GM18502 (cell line): Measurements from ENCODE around the gene SPRR1A.

ENCODE experiments used
- ATAC-seq: cut with Tn5 transposase; IDR thresholded peaks from one replicate; pipeline ENCODE4 v1.9.1; 2021; ENCODE audit warnings: mild to moderate bottlenecking; ENCODE audit not compliant: unreplicated experiment, poor library complexity

Gene SPRR1A, protein sequence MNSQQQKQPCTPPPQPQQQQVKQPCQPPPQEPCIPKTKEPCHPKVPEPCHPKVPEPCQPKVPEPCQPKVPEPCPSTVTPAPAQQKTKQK

DNA sequence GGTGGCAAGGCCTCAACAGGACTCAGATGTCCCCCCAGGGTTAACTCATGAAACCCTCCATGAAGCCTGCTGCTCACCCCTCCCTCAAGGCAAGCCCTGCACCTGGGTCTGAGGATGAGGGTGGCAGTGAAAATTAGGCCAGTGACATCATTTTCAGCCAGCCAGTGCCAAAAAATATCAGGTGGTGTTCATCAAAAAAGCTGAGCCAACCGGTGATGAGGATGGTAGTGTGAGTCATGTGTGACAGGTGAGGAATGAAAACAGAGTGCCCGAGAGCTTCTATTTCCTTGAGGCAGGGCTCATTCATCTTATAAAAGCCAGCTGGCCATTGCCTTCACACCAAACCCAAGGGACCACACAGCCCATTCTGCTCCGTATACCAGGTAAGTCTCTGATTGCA, at the start of gene SPRR1A:
SPRR1A (plus strand) TSS at position 339 of the 400 bp plus-strand sequence. CDS start 1,150 bp downstream, outside the sequence.
- ATAC-seq, result no peak

DNA sequence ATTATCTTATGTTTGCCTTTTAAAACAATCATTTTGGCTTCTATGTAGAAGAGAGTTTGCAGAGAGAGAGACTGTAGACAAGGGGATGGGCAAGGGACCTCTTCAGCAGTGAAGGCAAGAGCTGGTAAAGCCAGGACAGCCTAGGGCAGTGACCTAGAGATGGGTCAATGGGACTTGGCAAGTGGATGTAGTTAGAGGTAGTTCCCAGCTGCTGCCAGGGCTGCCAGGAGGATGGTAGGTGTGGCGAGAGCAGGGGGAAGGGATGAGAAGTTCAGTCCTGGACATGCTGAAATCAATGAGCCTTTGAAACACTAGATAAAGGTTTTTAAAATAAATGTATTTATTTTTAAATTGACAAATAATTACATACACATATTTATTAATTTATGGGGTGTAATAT, 43.3 kb upstream of the SPRR1A start:
- no peak for ATAC-seq

DNA sequence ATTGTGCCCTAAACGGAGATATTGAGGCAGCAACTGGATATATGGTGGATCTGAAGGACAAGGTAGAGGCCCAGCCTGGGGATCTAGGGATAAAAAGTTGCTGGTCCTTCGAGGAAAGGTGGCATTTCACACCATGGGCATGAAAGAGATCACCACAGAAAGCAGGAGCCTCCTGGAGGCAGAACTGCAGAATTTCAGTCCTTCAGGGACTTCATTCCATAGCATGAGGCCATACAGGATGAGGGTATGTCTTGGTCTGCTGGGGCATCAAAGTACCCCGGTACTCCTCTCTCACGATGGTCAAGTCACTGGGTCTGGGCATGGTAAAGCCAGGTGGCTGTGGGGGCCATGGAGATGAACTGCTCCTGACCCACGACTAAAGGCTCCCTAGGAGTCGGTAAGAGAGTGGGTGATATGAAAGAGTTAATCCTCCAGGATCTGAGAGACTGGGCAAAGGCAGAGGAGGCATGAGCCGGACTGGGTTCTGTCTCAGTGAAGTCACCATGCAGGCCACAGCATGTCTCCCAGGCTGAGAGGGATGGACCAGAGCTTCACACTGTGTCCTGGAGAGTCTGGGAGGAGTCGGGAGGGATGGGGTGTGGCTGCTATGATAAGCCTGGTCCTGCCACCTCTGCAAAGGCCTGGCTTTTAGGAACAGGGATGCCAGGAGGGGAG, 42.7 kb upstream of the SPRR1A start:
- ATAC-seq, result no peak

DNA sequence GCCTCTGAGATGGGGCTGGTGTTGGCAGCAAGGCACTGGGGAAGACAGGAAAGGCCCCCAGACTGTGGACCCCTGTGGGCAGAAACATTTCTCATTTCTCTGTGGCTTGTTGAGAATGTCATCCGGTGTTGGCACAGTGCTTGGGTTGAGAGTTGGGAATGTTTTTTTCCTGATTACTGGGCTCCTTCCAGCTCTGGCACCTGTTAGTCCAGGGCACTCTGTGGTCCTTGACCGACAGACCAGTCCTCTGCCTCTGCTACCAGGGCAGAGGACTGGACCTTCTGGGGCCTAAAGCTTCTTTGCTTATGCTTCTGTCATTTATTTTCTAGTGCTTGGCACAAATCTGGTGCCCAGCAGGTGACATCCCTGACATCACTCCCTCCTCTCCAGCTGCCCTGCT, 41.7 kb upstream of the SPRR1A start:
- no peak for ATAC-seq

DNA sequence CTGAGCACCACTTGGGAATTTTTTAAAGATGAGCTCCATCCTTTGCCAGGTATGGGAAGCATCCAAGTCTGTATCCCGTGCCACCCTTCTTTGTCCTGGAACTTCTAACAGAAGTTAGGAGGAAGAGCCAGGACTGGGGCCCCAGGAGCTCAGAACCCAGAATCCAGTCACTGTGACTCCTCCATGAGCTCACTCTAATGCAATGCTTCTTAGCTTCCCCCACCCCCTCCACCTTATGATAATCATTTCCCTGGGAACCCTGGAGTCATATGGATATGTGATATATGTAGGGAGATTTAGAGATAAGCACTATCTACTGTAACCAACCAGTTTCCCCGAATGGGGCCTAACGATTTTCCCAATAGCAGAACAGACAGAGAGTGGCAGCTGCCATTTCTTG, 37.6 kb upstream of the SPRR1A start:
- ATAC-seq, result no peak

DNA sequence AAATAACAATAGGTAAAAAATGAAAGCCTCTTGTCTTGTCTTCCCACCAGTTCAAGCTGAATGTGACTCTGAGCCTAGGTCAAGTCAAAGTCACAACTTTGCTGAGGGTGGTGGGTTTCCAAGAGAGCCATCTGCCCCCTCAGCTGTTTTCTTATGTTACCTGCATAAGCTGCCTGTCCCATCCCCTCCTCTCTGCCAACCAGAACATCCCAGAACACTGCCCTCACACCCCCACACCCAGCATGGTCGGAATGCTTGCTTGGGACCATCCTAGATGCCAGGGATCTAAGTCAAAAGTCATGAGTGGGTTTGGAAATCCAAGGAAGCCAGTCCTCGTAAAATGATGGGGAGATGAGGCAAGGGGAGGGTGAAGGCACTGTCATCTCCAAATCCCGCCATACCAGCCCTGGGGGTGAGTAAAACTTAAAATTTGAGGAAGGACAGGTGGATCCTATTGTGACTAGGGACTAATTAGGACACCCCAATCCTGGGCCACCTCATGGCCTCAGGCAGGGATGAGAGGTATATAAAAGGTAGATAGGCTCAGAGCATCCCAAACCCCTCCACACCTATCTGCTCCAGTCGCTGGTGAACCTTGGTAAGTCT, 37.1 kb upstream of the SPRR1A start, which contains the start of gene SPRR5:
SPRR5 (plus strand) TSS at position 556 of the 606 bp plus-strand sequence. CDS start 1,349 bp downstream, outside the sequence.
- ATAC-seq, result no peak

DNA sequence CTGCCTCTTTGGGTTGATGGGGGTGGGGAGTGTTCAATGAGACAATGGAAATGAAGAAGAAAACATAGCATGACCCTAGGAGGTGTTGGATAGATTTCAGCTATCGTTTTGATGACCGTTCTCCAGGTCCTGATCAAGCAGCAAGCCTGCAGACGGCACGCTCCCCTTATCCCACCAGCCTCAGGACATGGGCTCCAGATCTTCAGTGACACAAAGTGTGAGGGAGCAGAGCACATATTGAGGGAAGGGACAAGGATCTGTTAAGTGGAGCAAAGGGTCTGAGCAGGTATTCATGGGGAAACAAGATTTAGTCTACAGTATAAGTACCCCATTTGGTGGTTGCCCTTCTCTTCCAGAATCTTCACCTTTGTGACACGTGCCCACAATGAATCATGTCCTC, 32.2 kb upstream of the SPRR1A start:
- no peak for ATAC-seq

DNA sequence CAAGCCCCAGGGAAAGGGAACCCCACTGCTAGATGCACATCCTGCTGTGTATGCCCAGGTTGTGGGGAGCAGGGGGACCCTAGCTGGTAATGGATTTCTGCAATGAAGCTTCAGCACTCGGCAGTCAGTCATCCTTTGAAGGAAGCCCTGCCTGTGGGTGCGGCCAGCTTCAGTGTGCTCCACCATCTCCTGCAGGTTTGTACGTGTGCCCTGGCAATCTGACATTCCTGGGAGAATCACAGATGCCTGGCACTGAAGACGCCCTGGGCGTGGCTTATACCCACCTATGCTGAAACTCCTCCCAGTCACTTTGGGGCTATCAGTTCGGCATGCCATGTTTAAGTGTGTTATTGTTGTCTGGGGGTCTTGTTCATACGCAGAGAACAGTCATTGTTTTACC, 30.1 kb upstream of the SPRR1A start:
- no peak for ATAC-seq

DNA sequence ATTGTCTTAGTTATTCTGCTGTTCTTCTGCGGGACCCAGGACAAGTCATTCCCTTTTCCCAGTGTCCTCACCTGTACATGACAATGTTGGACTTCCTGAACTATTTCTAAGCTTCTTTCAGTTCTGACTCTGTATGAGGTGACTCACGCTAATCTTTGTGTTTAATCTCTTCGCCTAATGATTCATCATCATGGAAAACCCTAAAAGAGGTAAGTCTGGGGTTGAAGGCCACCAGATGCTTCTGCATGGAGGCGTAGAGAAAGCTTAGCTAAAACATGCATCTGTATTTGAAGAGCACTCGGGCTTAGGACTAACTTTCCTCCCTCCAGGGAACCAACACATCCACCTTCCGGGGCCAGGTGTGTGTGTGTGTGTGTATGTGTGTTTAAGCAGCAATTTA, 29.4 kb upstream of the SPRR1A start:
- ATAC-seq, result no peak

DNA sequence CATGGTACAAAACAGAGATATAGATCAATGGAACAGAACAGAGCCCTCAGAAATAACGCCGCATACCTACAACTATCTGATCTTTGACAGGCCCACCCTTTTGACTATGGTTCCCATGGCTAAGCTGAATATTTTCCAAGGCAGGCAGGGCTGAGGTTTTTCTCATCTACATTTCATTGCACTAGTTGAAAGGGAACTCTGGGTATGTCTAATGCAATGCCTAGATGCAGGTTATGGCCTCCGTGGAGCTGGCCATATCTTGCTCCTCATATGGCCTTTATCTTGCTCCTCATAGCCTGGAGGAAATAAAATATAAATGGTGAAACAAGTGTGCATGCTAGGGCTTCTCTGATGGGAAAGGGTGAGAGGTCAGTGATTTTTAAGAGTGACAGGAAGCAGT, 26.3 kb upstream of the SPRR1A start:
- ATAC-seq, result no peak

DNA sequence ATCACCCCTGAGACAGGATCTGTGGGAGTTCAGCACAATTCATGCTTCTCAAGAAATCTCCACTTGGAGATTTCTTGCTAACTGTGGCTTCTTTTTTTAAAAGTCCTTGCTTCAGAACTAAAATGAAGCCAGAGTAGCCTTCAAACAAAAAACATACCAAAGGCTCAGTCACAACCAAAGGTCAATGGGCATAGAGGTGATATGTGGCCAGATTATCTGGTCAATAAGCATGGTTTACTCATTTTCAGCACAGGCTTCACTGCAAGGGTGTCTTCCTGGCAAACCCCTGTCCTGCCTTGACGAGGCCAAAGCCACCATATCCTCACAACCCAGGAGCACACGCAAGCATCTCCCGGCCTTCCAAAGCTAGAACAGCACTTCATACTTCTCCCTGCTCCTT, 24.6 kb upstream of the SPRR1A start:
- no peak for ATAC-seq

DNA sequence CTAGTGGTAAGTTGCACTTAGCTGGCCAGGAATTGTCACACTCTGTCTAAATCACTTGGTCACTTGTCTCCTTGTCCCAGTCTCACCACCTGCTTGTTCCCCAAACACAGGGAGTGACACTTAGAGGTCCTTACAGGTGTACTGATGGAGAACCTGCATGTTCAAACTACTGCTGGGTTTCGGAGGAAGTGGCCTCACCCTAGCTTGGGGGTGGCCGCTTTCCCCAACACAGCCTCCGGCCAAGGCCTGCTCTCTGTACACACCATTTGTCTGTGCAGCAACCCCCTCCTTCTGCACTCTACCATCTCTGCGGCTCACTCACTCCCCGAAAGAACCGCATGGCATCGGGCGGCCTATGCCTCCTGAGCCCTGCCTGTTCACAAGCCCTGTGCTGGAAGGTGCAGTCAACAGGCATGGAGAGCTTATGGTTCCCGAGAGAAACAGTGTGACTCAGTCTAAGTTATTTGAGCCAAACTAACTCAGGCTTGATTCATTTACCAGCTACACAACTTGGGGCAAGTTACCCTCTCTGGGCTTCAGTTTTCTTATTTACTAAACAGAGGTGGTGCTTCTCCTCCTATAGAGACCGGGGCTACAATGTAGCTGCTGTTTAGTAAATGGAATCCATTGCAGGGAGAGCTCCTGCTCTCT, 24.0 kb upstream of the SPRR1A start:
- ATAC-seq, result no peak

DNA sequence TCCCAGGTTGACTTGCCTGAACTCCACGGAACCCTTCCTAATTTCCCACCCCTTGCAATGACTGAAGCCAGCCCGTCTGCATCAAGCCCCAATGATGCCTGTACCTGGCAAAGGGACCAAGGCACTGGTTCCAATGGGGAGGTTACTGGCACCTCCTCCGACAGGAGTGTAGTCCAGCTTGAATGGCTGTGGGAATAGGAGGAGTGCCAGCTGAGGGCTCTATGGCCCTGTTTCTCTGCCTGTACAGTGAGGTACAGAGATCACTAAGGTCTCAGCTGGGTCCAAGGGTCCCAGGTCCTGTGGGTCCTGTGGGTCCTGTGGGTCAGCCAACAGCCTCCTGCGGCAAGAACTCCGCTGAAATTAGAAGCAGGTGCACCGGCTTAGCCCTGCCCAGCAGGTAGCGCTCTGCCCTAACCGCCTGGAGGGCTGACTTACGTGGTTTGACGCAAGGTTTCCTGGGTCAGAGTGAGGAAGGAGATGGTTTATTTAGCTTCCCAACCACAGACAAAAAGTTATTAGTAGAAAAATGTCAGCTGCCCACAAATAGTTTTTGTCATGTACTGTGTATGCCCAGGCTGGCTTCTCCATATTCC, 23.3 kb upstream of the SPRR1A start:
- ATAC-seq, result no peak

DNA sequence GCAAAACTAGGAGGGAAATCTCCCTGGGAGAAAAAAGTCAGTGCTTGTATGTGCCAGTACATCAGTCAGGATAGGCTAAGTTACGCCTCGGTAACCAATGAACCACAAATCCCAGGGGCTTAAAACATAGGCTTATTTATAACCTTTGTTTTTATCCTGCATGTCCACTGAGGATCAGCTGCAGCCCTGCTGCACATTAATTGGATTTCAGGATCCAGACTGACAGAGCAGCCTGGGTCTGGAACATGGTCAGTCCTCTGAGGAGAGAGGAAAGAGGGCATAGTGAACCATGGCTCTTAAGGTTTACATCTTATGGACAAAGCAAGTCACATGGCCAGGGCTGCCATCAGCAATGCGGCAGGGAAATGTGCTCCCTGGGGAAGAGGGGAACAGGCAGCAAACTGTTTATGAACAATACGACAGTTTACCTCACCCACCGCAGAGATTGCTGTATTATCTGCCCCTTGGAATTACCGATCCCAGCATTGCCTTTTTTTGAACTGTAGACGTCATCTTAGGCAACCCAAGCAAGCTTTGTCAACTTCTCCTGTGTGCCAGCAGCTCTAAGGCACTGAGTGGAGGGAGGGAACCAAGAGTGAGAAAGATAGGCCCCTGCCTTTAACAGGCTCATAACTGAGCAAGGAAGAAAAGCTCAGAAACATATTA, 22.5 kb upstream of the SPRR1A start:
- ATAC-seq, result no peak

DNA sequence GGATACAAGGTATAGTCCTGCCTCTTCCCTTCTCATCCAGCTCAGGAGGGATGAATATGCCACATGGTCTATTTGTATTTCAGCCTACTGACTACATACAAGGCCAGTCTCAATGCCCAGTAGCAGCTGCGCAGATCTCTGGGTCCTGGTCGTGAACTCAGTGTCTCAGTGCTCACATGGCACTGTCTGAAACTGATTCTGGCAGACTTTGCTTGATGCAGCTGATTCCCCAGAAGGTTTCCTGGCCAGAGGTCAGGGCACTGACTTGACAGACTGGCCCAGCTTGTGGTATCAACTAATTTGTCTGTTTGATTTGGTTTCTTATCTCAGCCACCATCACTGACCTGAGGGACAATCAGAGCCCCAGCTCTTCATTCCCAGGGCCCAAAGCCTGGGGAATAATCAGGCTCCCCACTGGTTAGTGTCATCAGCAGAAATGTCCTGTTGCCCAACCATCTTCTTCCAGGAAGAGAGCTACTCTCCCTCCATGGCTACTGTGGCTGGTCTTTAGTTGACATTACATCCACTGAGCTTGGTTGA, 20.9 kb upstream of the SPRR1A start:
- ATAC-seq, result no peak

DNA sequence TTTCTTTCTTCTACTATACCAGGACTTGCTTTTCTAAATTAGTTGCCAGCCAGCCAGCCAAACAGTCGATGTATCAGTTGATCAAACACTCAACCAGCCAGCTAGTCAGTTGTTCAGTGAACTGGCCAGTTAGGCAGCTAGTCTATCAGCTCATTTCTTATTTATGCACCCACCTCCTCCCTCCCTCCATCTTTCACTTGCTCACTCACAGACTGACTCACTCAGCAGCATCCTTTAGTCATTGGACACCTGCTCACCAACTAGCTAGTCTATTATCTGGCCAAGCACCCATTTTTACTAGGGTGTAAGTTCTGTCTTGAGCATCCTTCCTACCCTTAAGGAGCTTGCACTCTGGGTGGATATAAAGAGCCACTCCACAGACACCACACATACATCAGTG, 19.3 kb upstream of the SPRR1A start:
- ATAC-seq, result no peak

DNA sequence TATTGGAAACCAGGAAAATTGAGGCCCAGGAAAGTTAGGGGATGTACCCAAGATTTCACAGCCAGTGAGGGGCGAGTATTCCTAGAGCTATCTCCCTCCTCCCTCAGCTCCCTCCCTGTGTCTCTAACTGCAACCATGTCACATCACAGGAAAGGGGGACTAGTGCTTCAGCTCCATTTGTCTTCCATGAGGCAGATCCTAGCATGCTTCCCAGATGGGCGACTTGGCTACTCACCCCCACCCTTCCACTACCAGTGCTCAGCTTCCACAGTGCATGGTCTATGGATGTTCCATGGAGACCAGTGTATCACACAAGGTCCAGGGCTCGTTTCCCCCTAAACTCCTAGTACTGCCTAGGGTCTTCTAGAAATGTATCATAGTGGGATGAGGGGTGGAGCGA, 18.0 kb upstream of the SPRR1A start:
- ATAC-seq, result no peak

DNA sequence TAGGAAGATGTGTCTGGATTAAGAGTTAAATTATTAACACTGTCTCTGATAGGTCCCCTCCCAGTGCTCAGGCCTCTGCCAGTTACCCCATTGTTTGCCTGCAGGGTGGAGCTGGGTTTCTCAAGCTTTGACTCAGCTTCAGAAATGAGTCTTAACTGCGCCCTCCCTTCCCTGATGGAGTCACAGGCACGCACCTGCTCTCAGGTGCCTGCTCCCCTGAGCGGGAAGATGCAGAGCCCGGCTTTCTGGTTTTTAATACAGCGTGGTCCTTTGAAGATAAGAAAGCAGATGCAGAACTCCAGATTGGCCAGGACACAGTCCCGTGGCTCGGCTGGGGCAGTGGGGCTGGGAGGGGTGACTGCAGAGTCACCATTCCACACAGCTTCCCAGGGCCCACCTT, 16.7 kb upstream of the SPRR1A start:
- ATAC-seq, result no peak

DNA sequence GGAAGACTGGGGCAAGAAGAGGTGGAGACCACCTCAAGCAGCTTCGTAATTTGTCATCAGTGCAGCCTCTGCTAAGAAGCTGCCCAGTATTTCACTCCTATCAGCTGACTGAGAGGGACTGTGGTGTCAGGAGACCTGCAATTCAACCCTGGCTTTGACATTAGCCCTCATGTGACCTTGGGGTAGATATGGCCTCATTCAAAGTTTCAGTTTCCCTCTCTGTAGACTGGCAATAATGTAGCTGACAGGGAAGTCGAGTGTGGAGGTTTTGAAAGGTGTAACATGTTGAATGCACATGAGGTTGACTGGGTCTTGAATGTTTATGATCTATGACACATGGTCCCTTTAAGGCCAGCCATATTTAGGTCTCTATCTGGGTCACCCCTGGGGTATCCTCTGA, 15.6 kb upstream of the SPRR1A start:
- peak; percentile 85 for ATAC-seq

DNA sequence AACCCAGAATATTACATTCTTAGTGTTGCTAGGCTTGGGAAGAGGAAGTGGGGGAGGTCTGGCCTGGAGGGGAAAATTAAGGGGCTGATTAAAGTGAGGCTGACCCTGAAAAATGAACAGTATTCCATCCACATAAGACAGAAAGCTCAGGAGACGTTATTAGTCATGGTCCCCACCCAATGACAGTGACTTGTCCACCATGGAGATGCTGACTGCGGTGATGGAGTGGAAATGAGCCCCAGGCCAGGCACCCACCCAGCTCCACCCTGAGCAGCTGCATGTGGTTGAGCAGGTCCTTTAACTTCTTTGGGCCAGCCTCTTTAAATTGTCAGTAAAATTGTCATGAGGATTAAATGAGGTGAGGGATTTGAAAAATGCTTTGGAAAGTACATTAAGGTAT, 14.8 kb upstream of the SPRR1A start:
- ATAC-seq, result no peak
